Activated CD8-positive, alpha-beta memory T cell treated with anti-CD3 and anti-CD28 coated beads for 36 hours (primary cell): Measurements from ENCODE around the gene PPP1R15B. TPM values are rescaled to one million over a fixed set of nuclear protein-coding genes. Genes with fewer than 3 reads are reported as not detected.
"Not testable (repeated sequence)": the region's sequence is repeated elsewhere in the genome, so short reads cannot be mapped to it uniquely, and the experiment has no call there.

ENCODE experiments used
- CTCF ChIA-PET: fragments of 350-600 bp; sonication (Branson Sonifier 250); formaldehyde crosslinking; loops from one replicate; lab custom pipeline; 2021; ENCODE audit warnings: antibody characterized with exemption; lab: Charles Lee
- POLR2A ChIA-PET: fragments of 350-600 bp; sonication (Branson Sonifier 250); formaldehyde crosslinking; loops from one replicate; lab custom pipeline; 2021; ENCODE audit warnings: antibody characterized with exemption; lab: Charles Lee
- total RNA-seq, 2 experiments: library from RNA; stranded (reverse); gene quantifications; one replicate each; pipeline ENCODE4 v1.2.3, GENCODE V29; 2021

PPP1R15B gene
- total RNA-seq, 2 experiments from 2014 or later: 72.8 to 75.8 TPM

- ChIA-PET CTCF (interaction anchor here (0.6 to 5.4 kb wide), 23 partner anchors 9 to 270 kb away, joined by 3 to 52 read pairs (median 5); partner anchors contain the start of genes PIK3C2B and REN), POLR2A (interaction anchor here (0.5 to 1.0 kb wide), 3 partner anchors 67 to 75 kb away, joined by 3 to 5 read pairs (median 4); no protein-coding TSS in a partner anchor)
Observed at GRCh38 chr1:204431310-204432184, 19.9 kb upstream of the PPP1R15B start.

- POLR2A ChIA-PET: no interaction called here
- CTCF ChIA-PET: interaction anchor here (0.7 to 5.4 kb wide), 3 partner anchors 19 to 122 kb away, joined by 3 to 52 read pairs (median 6); no protein-coding TSS in a partner anchor
Observed at GRCh38 chr1:204429746-204430145, 18.1 kb upstream of the PPP1R15B start.

GRCh38 chr1:204426971-204427701 is 15.5 kb upstream of the PPP1R15B start:
- ChIA-PET CTCF (interaction anchor here (0.8 to 5.4 kb wide), 3 partner anchors 9 to 75 kb away, joined by 4 to 52 read pairs (median 4); no protein-coding TSS in a partner anchor), POLR2A (no interaction called here)

GRCh38 chr1:204426474-204426873 is 14.9 kb upstream of the PPP1R15B start:
- ChIA-PET CTCF (interaction anchor here (0.6 to 1.2 kb wide), 3 partner anchors 20 to 77 kb away, joined by 3 to 4 read pairs (median 3); no protein-coding TSS in a partner anchor), POLR2A (no interaction called here)

- CTCF ChIA-PET: interaction anchor here (0.6 to 1.2 kb wide), 3 partner anchors 21 to 77 kb away, joined by 3 to 4 read pairs (median 3); no protein-coding TSS in a partner anchor
- POLR2A ChIA-PET: no interaction called here
Observed at GRCh38 chr1:204426035-204426436, 14.4 kb upstream of the PPP1R15B start.

GRCh38 chr1:204424621-204425020 is 13.0 kb upstream of the PPP1R15B start:
- ChIA-PET POLR2A (no interaction called here), CTCF (no interaction called here)

- POLR2A ChIA-PET: not testable (repeated sequence)
- CTCF ChIA-PET: interaction anchor here (0.7 kb wide), 1 partner anchor 252 kb away, joined by 3 read pairs; no protein-coding TSS in a partner anchor
Observed at GRCh38 chr1:204422061-204422705, 10.6 kb upstream of the PPP1R15B start.

GRCh38 chr1:204421441-204421840 is 9.8 kb upstream of the PPP1R15B start:
- ChIA-PET CTCF (interaction anchor here (0.7 kb wide), 2 partner anchors 21 to 251 kb away, joined by 3 to 4 read pairs; no protein-coding TSS in a partner anchor), POLR2A (no interaction called here)

- ChIA-PET CTCF (no interaction called here), POLR2A (interaction anchor here (0.7 kb wide), 1 partner anchor 74 kb away, joined by 7 read pairs; the partner anchor contains the start of gene PIK3C2B)
Observed at GRCh38 chr1:204420039-204421004, 8.7 kb upstream of the PPP1R15B start.

GRCh38 chr1:204419064-204419403 is 7.4 kb upstream of the PPP1R15B start:
- ChIA-PET POLR2A (no interaction called here), CTCF (interaction anchor here (0.7 kb wide), 2 partner anchors 148 to 659 kb away, joined by 3 to 4 read pairs; no protein-coding TSS in a partner anchor)

GRCh38 chr1:204418174-204419063 is 6.8 kb upstream of the PPP1R15B start:
- POLR2A ChIA-PET: no interaction called here
- CTCF ChIA-PET: interaction anchor here (0.6 to 2.3 kb wide), 5 partner anchors 13 to 85 kb away, joined by 3 to 10 read pairs (median 3); partner anchors contain the start of gene PIK3C2B

- ChIA-PET POLR2A (no interaction called here), CTCF (interaction anchor here (0.8 to 2.3 kb wide), 5 partner anchors 11 to 86 kb away, joined by 3 to 10 read pairs (median 3); partner anchors contain the start of gene PIK3C2B)
Observed at GRCh38 chr1:204417074-204417997, 5.7 kb upstream of the PPP1R15B start.

GRCh38 chr1:204416589-204417073 is 5.0 kb upstream of the PPP1R15B start:
- ChIA-PET CTCF (interaction anchor here (1.1 to 2.3 kb wide), 3 partner anchors 12 to 87 kb away, joined by 3 to 10 read pairs (median 6); no protein-coding TSS in a partner anchor), POLR2A (no interaction called here)

- POLR2A ChIA-PET: interaction anchor here (0.7 kb wide), 1 partner anchor 618 kb away, joined by 3 read pairs; no protein-coding TSS in a partner anchor
- CTCF ChIA-PET: interaction anchor here (0.7 to 1.5 kb wide), 2 partner anchors 16 to 113 kb away, joined by 3 to 5 read pairs; no protein-coding TSS in a partner anchor
Observed at GRCh38 chr1:204415351-204415750, 3.7 kb upstream of the PPP1R15B start.

GRCh38 chr1:204414016-204414415 is 2.4 kb upstream of the PPP1R15B start:
- ChIA-PET CTCF (interaction anchor here (2.3 kb wide), 1 partner anchor 17 kb away, joined by 8 read pairs; no protein-coding TSS in a partner anchor), POLR2A (no interaction called here)
